ENCODE data around the gene STEAP1. TPM values are rescaled to one million over a fixed set of nuclear protein-coding genes. Genes with fewer than 3 reads are reported as not detected.

STEAP1 gene
- total RNA-seq, 1 experiment from 2014 or later, result 4.1 TPM

DNA sequence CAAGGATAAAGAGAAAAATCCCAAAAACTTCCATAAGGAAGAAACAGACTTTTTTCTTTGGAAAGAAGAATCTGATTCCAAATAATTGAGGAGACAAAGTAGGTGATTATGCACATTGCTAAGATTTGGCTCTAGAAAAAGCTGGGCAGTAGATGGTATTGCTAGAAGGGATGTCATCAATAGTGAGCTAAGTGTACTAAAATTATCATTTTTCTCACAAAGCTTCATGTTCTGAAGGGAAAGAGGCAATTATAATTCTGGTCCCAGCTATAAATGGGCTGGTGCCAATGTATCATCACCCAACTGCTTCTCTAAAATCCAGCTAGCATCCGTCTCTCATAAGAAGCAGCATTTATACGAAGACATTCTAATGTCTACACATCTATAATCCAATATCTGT lies 23.9 kb downstream of the STEAP1 start:
- no peaks in the 10 kb centered on the region for H4K20me1 ChIP-seq (ENCODE audit: control insufficient read depth, insufficient read depth, insufficient read length)
- WGBS (ENCODE audit: extremely low coverage, insufficient read length, low lambda C conversion rate), result no CpG with 5 or more reads among the region's 2 CpGs
- Mint-ChIP-seq H3K27me3 (ENCODE audit: low read depth) (no peaks in the 10 kb centered on the region), H3K4me1 (peaks cover 7 to 8% of the 10 kb centered on the region in 2 experiments), H3K27ac (no peak overlapping the region), H3K4me3 (no peak overlapping the region), H3K9me3 (peaks cover 0 to 5% of the 10 kb centered on the region in 2 experiments; a peak in 2 of 5 replicates), H3K36me3 (ENCODE audit: insufficient read depth in 1 of 3, low read depth in 3 of 3) (no peaks in the 10 kb centered on the region; a peak in 1 of 7 replicates)
- H2BK20ac ChIP-seq (ENCODE audit: low read depth, low read length, poor library complexity, severe bottlenecking), result no peak overlapping the region
- H3K23me2 ChIP-seq (ENCODE audit: insufficient read length, low read depth, low read length, poor library complexity, severe bottlenecking), result no peaks in the 10 kb centered on the region
- H3K4me2 ChIP-seq (ENCODE audit: insufficient read depth, insufficient read length, low read length), result no peak overlapping the region
- no peak overlapping the region for H3T11ph ChIP-seq (ENCODE audit: low read length)
- no peak overlapping the region for H2BK12ac ChIP-seq (ENCODE audit: insufficient read length, low read depth, low read length)
- no peak overlapping the region for H3K9ac ChIP-seq (ENCODE audit: extremely low read depth, insufficient read length, low read length)
- no peaks in the 10 kb centered on the region for H3K27me3 ChIP-seq (ENCODE audit: insufficient read depth, low read length)
- no peak overlapping the region for H3K27ac ChIP-seq (ENCODE audit: insufficient read length, low read depth, low read length)
- no peak overlapping the region for H2AFZ ChIP-seq (ENCODE audit: low read length)
- no peak overlapping the region for H3K4ac ChIP-seq (ENCODE audit: low read depth, low read length)
- H3K18ac ChIP-seq (ENCODE audit: insufficient read length, low read depth, low read length), result no peak overlapping the region
- no peaks in the 10 kb centered on the region for H3K79me2 ChIP-seq (ENCODE audit: insufficient read depth, low read length)
- no peaks in the 10 kb centered on the region for H3K9me3 ChIP-seq (ENCODE audit: control insufficient read depth, low read depth, low read length)
- H4K8ac ChIP-seq (replicated peaks; ENCODE audit: insufficient read length, low read depth, low read length), result no peak overlapping the region
- no peak overlapping the region for H2BK5ac ChIP-seq (ENCODE audit: insufficient read length, low read length)
- H4K91ac ChIP-seq (ENCODE audit: insufficient read length, low read depth, low read length), result no peak overlapping the region
- H2AK5ac ChIP-seq (ENCODE audit: insufficient read length, low read length), result no peak overlapping the region
- H3K14ac ChIP-seq (ENCODE audit: insufficient read depth, low read length), result no peak overlapping the region
- no peak overlapping the region for H3K56ac ChIP-seq (ENCODE audit: insufficient read length, low read depth, low read length)
- no peak overlapping the region for H2BK120ac ChIP-seq (ENCODE audit: low read depth, low read length, poor library complexity, severe bottlenecking)
- DNase-seq, result no peak
- H3K4me1 ChIP-seq (ENCODE audit: insufficient read depth, low read length), result no peaks in the 10 kb centered on the region
- no peak overlapping the region for H4K5ac ChIP-seq (ENCODE audit: insufficient read length, low read depth, low read length)
- H2BK15ac ChIP-seq (ENCODE audit: low read depth, low read length), result no peak overlapping the region
- H3K79me1 ChIP-seq (ENCODE audit: insufficient read depth, low read depth, low read length, poor library complexity, severe bottlenecking), result no peaks in the 10 kb centered on the region
- no peak for TF ChIP-seq CTCF (conservative IDR thresholded peaks at IDR 0.05)
- no peak overlapping the region for H3K23ac ChIP-seq (ENCODE audit: insufficient read length, low read depth, low read length)

Data from H9 (cell line).